Right atrium auricular region (tissue), 2 donors: ENCODE results near the gene PDZK1. TPM values are rescaled to one million over a fixed set of nuclear protein-coding genes. Genes with fewer than 3 reads are reported as not detected.

Experiments used
- DNase-seq: peaks from one replicate; pipeline ENCODE4 v3.0.0-alpha.2; 2019; ENCODE audit warnings: low spot score
- H3K27ac ChIP-seq, 2 donors: fragments of 200-600 bp; sonication (generic); 1 replicate in 1 of 2; 2 replicates in 1 of 2; pipeline ENCODE4 v1.5.1; 2016 to 2019
- H3K27me3 ChIP-seq, 2 donors: fragments of 200-600 bp; sonication (generic); one replicate each; pipeline versions ENCODE4 v1.5.1 to v1.6.0; 2017 to 2019
- H3K36me3 ChIP-seq: fragments of 200-600 bp; sonication (generic); one replicate; pipeline ENCODE4 v1.5.1; 2016
- H3K4me1 ChIP-seq, 2 donors: fragments of 200-600 bp; sonication (generic); one replicate each; pipeline versions ENCODE4 v1.5.1 to v1.6.0; 2017 to 2019
- H3K4me3 ChIP-seq, 2 donors: fragments of 200-600 bp; sonication (generic); 1 replicate in 1 of 2; 2 replicates in 1 of 2; pipeline ENCODE4 v1.5.1; 2017 to 2019; ENCODE audit warnings: mild to moderate bottlenecking in 1 of 2, moderate library complexity in 1 of 2
- H3K9me3 ChIP-seq, 2 donors: fragments of 200-600 bp; sonication (generic); one replicate each; pipeline ENCODE4 v1.5.1; 2019
- total RNA-seq, 2 donors: library from RNA; depleted of rRNA; stranded (reverse); fragments of >200 nt; gene quantifications; one replicate each; pipeline ENCODE4 v1.1.0, GENCODE V29; 2016
- TF ChIP-seq, protein P1 (sequence below), 2 donors: fragments of 200-600 bp; sonication (generic); IDR thresholded peaks; one replicate each; pipeline ENCODE4 v1.5.1; 2019; ENCODE audit warnings: antibody characterized with exemption in 2 of 2

The PDZK1 gene
- under 1 TPM; 0.30 to 0.35 TPM for total RNA-seq

DNA sequence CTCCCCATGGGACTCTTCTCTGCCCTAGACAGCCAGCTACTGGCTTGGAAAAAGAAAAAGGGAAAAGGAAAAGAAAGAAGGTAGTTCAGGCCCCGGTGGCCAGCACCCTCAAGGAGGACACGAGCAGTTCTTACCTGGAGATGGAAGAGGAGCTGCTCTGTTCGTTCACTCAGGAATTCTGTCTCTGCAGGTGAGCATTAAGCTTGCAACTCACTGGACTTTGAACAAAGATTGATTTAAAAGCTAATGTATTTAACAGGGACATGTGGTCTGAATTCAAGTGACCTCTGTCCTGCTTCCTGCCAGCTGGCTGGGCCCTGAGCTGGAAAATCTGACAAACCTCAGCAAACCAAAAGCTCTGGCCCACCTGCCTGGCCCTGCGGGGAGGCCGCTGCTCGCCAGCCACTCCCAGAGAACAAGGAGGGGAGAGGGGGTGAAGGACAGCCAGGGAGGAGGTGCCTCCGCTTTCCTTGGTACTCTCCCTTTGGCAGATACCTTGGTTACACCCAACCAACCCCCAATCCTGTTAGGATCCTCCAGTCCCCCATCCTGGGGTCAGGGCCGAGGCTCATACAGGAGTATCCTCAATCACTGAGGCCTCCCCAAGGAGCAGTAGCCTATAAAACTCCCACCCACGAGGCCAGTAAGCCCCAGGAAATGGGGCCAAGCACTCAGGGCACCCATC lies at the start of gene PDZK1:
Gene PDZK1, minus strand, starts transcription at position 186 of the 685 bp plus-strand sequence. CDS start 19,347 bp downstream, outside the sequence.
- TF ChIP-seq, protein P1, sequence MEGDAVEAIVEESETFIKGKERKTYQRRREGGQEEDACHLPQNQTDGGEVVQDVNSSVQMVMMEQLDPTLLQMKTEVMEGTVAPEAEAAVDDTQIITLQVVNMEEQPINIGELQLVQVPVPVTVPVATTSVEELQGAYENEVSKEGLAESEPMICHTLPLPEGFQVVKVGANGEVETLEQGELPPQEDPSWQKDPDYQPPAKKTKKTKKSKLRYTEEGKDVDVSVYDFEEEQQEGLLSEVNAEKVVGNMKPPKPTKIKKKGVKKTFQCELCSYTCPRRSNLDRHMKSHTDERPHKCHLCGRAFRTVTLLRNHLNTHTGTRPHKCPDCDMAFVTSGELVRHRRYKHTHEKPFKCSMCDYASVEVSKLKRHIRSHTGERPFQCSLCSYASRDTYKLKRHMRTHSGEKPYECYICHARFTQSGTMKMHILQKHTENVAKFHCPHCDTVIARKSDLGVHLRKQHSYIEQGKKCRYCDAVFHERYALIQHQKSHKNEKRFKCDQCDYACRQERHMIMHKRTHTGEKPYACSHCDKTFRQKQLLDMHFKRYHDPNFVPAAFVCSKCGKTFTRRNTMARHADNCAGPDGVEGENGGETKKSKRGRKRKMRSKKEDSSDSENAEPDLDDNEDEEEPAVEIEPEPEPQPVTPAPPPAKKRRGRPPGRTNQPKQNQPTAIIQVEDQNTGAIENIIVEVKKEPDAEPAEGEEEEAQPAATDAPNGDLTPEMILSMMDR (IDR thresholded peaks at IDR 0.05) = no peak
- Histone ChIP-seq H3K36me3 (no peaks in the 10 kb centered on the region), H3K4me1 (no peaks in the 10 kb centered on the region), H3K27ac (no peak within 1 kb of the TSS), H3K4me3 (no peak within 1 kb of the TSS), H3K9me3 (no peaks in the 10 kb centered on the region), H3K27me3 (no peaks in the 10 kb centered on the region)
- no peak for DNase-seq

- Histone ChIP-seq H3K27me3 (no peaks in the 10 kb centered on the region), H3K4me3 (no peak overlapping the region), H3K36me3 (peaks cover 86% of the 10 kb centered on the region), H3K4me1 (peaks cover 0 to 15% of the 10 kb centered on the region in 2 donors), H3K9me3 (no peaks in the 10 kb centered on the region), H3K27ac (no peak overlapping the region)
- no peak for DNase-seq
- TF ChIP-seq, protein P1 (IDR thresholded peaks at IDR 0.05) = no peak
These were observed 44.4 kb upstream of the PDZK1 start for GRCh38 chr1:145751491-145752037.

GRCh38 chr1:145750426-145750825 lies 43.3 kb upstream of the PDZK1 start:
- Histone ChIP-seq H3K4me3 (no peak overlapping the region), H3K27me3 (no peaks in the 10 kb centered on the region), H3K36me3 (peaks cover 86% of the 10 kb centered on the region), H3K27ac (no peak overlapping the region), H3K4me1 (peaks cover 0 to 15% of the 10 kb centered on the region in 2 donors), H3K9me3 (no peaks in the 10 kb centered on the region)
- TF ChIP-seq, protein P1 (IDR thresholded peaks at IDR 0.05) = no peak
- no peak for DNase-seq

DNA sequence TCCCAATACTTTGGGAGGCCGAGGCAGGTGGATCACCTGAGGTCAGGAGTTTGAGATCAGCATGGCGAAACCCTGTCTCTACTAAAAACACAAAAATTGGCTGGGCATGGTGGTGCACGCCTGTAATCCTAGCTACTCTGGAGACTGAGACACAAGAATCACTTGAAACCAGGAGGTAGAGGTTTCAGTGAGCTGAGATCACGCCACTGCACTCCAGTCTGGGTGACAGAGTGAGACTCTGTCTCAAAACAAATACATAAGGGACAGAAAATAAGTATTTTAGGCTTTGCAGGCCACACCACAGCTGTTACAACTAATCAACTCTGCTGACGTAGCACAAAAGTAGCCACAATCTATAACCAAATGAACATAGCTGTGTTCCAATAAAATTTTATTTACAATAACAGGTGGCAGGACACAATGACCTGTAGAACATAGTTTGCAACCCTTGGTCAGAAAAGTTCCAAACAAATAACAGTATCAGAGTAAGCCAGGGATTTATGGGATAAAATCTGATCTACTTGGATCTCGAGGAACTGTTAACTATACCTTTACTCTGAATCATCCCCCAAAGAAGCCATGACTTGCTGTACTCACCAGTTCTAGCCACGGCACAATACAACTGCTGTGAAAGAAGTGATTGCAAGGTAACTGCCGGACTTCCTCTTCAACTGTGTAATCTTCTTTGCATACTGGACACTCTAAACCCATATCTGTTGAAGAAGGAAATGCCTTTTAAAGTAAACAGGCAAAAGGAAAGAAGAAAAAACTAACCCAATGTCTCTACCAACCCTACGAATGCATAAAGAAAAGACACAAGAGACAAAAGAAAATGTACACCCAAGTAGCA lies 40.5 kb upstream of the PDZK1 start:
- Histone ChIP-seq H3K9me3 (no peaks in the 10 kb centered on the region), H3K36me3 (peaks cover 96% of the 10 kb centered on the region), H3K4me3 (no peak overlapping the region), H3K27ac (no peak overlapping the region), H3K4me1 (peaks cover 0 to 15% of the 10 kb centered on the region in 2 donors), H3K27me3 (no peaks in the 10 kb centered on the region)
- DNase-seq = no peak
- TF ChIP-seq, protein P1 (IDR thresholded peaks at IDR 0.05) = no peak

DNA sequence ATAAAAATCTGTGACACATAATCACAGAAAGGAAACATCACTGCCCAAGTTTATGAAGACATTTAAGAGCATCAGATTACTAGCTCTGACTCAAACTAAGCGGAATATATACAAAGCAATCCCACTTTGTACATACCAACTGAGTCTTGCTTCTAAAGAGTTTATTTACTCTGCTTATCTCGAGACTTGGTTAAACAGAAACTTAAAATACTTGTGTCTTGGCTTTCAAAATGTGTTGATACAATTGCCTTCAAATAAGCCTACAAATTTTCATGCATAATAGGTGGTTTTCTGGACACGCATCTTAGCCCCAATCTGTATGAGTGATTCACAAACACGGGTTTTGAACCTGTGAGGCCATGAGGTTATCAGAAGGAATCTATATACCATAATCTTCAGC lies 33.1 kb upstream of the PDZK1 start:
- peaks cover 52% of the 10 kb centered on the region for H3K36me3 ChIP-seq
- DNase-seq = no peak
- no peaks in the 10 kb centered on the region for H3K27me3 ChIP-seq
- TF ChIP-seq, protein P1 (IDR thresholded peaks at IDR 0.05) = no peak
- H3K27ac ChIP-seq = no peak overlapping the region
- H3K4me3 ChIP-seq = no peak overlapping the region
- H3K9me3 ChIP-seq = no peaks in the 10 kb centered on the region
- no peaks in the 10 kb centered on the region for H3K4me1 ChIP-seq
